GM12891 (cell line): ENCODE results near the gene CACYBP.

Source experiments
- DNase-seq: peaks from one replicate; pipeline ENCODE4 v3.0.0; 2011; ENCODE audit warnings: low spot score; ENCODE audit not compliant: insufficient read length
- FAIRE-seq: peaks from 2 replicates; lab custom pipeline; 2011; peaks lifted over from hg19 to GRCh38; lab: Jason Lieb, UNC
- PAX5 ChIP-seq: IDR thresholded peaks from 2 replicates; pipeline ENCODE4 v1.6.1; 2011; ENCODE audit warnings: low read length, moderate library complexity, mild to moderate bottlenecking; ENCODE audit not compliant: insufficient read depth, severe bottlenecking
- POLR2A ChIP-seq: IDR thresholded peaks from 2 replicates; pipeline ENCODE4 v1.6.1; 2011; ENCODE audit warnings: low read depth, low read length, control low read depth
- POLR2AphosphoS5 ChIP-seq: IDR thresholded peaks from 2 replicates; pipeline ENCODE4 v1.6.1; 2011; ENCODE audit warnings: low read depth, low read length, control low read depth
- POU2F2 ChIP-seq: IDR thresholded peaks from 2 replicates; pipeline ENCODE4 v1.6.1; 2011; ENCODE audit warnings: low read depth, mild to moderate bottlenecking, control low read depth, low read length, moderate library complexity
- SPI1 ChIP-seq: IDR thresholded peaks from 2 replicates; pipeline ENCODE4 v1.6.1; 2011; ENCODE audit warnings: low read depth, low read length, control low read depth
- TAF1 ChIP-seq: IDR thresholded peaks from 2 replicates; pipeline ENCODE4 v1.6.1; 2011; ENCODE audit warnings: low read depth, low read length, control low read depth

Gene CACYBP

DNA sequence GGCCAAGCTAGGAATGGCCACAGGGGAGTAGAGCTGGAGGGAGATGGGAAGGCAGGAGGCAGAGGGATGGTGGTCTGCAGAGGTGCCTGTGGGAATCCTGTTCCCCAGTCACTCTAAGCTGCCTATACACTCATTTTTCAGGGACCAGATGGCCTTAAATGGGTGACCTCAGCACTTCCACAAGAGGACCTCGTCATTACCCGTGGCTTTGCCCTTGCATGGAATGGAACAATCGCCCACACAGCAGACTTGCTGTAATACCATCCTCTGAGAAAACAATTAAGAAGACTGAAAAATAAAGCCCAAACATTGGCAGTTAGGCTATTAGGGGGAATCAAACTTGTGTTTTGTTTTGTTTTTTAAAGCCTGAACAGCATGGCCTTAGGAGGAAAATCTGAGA, 55.0 kb downstream of the CACYBP start:
- TF ChIP-seq PAX5 (no peak), POLR2AphosphoS5 (no peak), POU2F2 (no peak), SPI1 (no peak), POLR2A (no peak), TAF1 (no peak)
- DNase-seq (no peak), FAIRE-seq (no peak)
